ENCODE results near the gene GPC5.

DNA sequence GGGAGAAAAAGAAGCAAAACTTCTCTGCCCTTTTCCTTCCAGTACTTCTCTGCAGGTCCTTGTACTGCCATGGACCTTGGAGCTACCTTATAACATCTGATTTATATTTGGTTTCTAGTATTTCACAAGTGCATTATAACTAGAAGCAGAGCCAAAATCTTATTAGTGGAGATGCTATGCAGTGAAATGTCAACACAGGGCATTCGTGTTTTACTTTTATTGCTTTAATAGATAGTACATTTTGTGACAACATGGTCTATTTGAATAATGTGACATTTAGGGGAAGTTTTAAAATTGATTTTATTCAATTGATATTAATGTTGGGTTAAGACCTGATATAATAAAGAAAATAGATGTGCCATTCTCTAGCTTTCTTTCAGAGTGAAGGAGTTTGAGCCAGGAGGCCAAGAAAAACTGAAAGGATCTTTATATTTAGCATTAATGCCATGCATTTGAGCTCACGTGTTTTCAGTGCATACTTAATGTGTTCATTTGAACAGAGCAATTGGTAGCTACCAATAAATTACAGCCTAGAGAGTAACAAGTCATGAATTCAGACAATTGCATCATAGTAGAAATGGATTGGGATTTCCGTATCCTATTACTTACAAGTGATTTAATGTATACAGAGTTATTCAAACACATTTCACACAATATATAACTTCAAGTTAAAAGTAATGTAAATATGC is 863.8 kb downstream of the GPC5 start:
- TF ChIP-seq, protein P1, sequence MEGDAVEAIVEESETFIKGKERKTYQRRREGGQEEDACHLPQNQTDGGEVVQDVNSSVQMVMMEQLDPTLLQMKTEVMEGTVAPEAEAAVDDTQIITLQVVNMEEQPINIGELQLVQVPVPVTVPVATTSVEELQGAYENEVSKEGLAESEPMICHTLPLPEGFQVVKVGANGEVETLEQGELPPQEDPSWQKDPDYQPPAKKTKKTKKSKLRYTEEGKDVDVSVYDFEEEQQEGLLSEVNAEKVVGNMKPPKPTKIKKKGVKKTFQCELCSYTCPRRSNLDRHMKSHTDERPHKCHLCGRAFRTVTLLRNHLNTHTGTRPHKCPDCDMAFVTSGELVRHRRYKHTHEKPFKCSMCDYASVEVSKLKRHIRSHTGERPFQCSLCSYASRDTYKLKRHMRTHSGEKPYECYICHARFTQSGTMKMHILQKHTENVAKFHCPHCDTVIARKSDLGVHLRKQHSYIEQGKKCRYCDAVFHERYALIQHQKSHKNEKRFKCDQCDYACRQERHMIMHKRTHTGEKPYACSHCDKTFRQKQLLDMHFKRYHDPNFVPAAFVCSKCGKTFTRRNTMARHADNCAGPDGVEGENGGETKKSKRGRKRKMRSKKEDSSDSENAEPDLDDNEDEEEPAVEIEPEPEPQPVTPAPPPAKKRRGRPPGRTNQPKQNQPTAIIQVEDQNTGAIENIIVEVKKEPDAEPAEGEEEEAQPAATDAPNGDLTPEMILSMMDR (conservative IDR thresholded peaks at IDR 0.05; ENCODE audit: low read length): no peak
- TF ChIP-seq EZH2phosphoT487 (IDR thresholded peaks at IDR 0.05; ENCODE audit: borderline replicate concordance, low read depth, low read length): no peak

All from OCI-LY7 (cell line).